ENCODE data around the gene INSRR.

The INSRR gene

GRCh38 chr1:156858959-156859522 is at the start of gene INSRR:
Gene INSRR, minus strand, starts transcription at chr1:156859117. Its CDS starts 496 bp downstream, at chr1:156858621.
- DNase-seq: no peak

GRCh38 chr1:156908541-156908940 is 49.6 kb upstream of the INSRR start:
- DNase-seq: no peak

DNA sequence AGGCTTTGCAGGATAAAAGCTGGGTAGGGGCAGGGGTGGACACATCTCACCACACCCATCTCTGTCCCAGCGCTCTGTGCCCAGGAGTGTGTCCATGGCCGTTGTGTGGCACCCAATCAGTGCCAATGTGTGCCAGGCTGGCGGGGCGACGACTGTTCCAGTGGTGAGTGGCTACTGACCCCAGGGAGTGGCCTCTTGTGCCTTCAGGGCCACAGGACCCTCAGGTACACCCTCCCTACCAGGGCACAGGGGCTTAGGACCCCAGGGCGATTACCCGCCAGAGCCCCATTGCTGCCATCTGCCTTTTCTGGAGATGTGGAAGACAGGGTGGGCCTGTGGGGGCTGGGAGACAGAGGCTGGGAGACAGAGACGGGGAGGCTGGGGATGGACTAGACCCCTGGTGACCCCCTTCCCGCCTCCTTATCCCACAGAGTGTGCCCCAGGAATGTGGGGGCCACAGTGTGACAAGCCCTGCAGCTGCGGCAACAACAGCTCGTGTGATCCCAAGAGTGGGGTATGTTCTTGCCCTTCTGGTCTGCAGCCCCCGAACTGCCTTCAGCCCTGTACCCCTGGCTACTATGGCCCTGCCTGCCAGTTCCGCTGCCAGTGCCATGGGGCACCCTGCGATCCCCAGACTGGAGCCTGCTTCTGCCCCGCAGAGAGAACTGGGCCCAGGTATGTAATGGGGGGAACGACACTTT is 47.4 kb upstream of the INSRR start:
- no peak for DNase-seq

- DNase-seq: no peak
Measured at GRCh38 chr1:156905651-156906050, 46.7 kb upstream of the INSRR start.

DNA sequence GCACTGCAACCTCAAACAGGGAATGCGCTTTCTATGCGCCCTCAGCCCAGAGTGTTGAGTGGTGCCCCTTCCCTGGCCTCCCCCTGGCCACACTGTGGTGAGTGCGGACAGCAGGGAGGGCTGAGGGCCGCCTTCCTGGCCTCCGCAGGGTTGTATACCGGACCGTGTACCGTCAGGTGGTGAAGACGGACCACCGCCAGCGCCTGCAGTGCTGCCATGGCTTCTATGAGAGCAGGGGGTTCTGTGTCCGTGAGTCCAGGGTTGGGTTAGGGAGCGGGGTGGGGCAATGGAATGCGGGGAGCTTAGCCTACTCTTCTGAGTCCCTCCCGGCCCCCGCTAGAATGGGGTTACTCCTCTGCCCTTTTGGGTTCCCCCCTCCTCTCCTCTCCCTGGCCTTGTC is 46.3 kb upstream of the INSRR start:
- DNase-seq: no peak

DNA sequence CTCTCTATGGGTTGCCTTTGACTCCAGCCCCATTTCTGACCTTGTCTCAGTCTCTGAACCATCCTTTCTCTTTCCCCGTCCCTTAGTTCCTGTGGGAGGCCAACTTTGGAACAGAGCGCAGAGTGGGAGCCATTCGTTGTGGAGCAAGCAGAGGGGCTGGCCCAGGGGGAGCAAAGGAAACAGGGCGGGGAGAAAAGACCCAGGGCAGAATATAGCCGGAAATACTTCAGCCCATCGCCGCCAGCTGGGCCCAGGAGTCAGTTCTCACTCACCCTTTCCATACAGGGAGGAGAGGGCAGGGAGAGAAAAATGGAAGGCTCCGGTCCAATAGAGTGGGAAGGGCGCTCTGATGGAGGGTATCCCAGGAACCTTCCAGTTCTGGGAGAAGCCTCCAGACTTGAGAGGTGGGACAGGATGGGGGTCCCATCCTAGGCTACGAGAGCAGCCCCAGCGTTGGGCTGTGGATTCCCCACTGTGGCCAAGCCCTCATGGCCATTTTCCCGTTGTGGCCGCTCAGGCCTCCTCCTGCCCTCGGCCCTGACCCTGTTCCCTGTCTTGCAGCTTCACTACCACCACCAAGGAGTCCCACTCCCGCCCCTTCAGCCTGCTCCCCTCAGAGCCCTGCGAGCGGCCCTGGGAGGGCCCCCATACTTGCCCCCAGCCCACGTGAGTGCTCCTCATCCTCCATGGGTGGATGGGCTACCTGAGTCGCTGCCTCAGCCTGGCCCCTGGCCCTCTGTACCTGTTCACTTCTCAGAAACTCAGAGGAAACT is 45.5 kb upstream of the INSRR start:
- no peak for DNase-seq

DNA sequence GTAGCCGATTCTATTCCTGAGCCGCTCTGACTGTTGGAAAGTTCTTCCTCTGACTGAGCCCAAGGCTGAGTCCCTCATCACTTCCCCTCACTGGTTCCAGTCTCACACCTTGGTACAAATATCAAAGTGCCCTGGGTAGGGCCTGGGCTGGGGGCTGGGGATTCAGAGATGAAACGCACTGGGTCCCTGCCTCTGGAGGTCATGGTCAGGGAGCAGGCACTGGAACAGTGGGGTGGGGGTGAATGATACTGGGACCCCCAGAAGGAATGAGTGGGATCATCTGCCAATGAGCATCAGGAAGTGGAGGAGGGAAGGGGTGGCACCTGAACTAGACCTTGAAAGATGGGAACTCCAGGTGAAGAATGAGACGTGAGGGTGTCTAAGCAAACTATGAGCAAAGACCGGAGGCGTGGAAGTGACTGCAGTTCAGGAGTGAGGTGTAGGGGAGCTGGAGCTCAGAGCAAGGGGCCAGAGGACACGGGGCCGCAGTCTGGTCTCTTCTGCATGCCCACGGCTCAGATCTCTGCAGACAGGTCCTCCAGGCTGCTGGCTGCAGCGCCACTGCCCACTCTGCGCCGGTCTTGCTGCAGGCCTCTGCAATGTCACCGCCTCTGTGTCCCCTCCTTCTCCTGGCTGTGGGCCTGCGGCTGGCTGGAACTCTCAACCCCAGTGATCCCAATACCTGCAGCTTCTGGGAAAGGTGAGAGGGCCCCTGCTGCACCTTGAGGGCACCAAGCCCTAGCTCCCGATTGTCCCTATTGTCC is 44.6 kb upstream of the INSRR start:
- DNase-seq: no peak

- DNase-seq: no peak
Measured at GRCh38 chr1:156901966-156902915, 43.3 kb upstream of the INSRR start.

DNA sequence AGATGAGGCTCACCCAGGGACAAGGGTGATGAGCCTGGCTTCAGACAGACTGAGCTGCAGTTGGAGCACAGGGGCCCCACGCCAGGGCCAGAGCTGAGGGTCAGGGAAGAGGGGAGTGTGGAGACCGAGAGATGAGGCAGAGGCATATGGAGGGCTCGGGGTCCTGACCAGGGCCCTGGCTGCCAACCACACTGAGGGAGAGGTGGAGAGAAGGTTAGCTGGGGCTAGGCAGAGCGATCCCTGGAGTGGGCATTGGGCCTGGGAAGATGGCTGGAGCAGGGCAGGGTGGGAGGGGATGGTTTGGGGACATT is 42.6 kb upstream of the INSRR start:
- no peak for DNase-seq

DNA sequence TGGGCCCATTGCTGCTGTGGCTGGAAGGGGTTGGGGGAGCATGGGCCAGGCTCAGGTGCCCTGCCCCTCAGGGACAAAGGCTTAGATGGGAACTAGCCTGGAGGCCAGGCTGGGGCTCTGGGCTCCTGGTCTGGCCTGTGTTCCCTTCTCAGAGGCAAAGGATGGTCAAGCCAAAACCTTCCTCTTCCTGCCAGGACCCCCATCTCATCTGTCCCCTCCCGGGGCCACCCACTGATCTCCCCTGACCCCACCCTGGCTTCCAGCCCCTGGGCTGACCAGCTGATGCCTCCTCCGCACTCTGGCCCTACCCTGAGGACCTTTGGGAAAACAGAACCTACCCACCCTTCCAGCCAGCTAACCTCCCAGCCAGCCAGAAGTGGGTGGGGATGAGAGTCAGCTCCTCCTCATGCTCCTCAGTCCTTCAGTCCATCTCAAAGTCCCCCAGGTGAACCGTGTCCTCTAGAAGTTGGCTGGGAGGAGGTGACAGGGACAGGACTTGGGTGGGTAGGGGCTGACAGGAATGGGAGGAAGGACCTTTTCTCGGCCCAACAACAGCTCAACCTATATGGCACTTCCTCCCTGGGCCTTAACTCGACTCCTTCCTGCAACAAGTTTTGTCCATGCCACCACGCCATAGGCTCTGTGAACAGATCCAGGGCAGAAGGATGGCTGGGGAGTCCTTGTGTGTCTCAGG is 42.1 kb upstream of the INSRR start:
- no peak for DNase-seq

- no peak for DNase-seq
Measured at GRCh38 chr1:156899956-156900718, 41.2 kb upstream of the INSRR start.

DNA sequence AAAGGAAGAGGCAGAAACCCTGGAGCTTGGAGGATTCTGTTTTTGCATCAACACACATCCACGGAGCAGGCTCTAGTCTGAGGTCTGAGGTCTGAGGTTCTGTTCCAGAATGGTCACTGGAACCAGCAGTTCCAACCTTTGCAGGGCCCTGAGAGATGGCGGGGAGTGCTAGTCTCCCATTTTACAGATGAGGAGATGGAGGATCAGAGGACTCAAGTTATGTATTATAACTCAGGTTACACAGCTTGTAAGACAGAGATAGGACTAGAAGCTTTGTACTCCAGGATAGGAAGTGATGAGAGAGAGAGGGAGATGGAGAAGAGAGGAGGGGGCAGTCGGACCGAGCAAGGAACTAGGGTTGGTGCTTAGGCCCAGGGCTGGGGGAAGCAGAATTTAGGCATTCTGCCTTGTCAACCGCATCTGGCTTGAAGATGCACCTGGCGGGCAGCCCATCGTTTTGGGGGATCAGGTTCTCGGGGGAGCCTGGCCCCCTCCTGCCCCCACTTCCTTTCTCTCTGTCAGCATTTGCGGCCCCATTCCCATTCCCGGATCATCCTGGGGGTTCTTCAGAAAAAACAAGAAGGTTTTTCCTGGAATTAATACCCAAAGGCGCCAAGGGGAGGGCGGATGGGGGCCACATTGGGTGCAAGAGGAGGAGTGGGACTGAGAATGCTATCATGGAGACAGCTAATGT is 40.2 kb upstream of the INSRR start:
- no peak for DNase-seq

DNA sequence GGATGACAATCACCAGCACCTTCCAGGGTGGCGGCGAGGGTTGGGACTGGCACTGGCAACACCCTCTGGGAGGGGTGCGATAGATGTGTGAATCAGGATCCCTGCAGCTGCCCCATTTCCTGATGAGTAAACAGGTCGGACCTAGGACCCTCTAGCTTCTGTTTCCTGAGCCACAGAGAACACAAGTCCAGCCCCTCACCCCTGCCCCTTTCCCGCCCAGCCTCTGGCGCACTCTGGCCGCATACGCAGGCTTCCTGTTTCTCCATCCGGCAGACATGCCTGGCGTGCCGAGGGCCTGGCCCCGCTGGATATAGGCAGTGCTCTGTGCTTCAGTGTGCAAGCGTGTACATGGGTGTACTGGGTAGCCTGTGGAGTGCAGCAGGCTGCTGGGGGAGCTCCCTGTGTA is 39.2 kb upstream of the INSRR start:
- no peak for DNase-seq

DNA sequence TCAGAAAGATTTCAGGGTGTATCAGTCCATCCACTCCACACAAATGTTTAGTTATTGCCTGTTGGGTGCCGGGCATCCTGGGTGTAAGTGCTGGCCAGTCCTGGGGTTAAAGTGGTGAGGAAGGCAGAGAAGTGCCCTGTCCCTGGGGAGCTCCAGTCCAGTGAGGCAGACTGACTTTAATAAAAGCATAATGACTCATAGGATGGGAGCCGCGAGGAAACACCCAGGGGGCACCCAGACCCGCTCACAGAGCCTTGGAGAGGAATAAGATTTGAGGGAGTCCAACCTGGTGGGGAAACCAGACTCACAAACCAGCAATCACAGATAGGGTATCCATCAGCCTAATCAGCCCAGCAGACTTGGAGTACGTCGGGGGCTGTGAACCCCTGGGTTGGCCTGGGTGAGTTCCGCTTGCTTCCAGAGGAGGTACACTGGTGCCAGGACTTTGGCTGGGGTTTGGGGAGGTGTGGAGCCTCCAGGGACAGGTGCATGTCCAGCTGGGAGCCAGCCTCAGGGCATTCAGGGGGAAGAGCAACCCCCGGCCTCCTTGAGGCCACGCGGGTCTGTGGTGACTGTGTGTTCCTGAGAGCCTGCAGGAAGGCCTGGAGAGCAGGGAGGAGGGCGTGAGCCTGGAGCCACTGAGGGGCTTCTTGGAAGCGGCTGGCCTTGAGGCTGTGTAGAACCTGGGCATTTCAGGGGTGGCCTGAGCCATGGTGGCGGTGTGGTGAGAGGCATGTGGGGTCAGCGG is 38.3 kb upstream of the INSRR start:
- DNase-seq: no peak

DNA sequence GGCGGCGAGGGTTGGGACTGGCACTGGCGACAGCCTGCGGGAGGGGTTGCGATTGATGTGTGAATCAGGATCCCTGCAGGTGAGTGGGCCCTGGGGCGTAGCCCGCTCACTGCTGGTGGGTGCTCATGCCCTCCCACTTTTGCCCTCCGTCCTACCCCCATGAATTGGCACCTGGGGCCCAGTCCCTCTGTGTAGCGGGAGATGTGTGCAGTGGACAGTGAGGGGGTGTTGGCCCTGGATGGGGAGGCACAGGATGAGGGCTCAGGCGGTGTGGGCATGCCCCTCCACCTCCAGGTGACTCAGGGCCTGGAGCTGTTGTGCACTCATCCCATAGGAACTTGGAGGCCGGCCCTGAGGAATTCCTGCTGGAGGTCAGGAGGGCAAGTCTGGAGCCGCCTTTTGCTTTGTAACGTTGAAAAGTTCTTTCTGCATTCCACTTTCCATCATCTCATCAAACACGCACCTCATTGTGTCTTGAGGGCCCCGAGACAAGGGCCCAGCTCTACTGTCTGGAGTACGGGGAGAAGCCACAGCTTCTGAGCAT is 37.6 kb upstream of the INSRR start:
- DNase-seq: no peak

DNA sequence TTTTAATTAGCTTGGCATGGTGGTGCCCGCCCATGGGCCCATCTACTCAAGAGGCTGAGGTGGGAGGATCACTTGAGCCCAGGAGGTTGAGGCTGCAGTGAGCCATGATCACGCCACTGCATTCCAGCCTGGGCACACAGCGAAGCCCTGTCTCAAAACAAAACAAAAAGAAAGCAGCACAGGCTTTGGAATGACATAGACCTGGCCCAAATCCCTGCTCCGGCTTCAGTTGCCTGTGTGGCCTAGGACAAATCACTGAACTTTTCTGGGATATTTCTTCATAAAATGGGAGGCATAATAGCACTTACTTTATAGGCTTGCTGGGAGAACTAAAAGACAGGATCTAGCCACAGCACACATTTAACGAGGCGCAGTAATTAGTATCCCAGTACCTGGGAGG is 37.0 kb upstream of the INSRR start:
- no peak for DNase-seq

- no peak for DNase-seq
Measured at GRCh38 chr1:156895455-156895812, 36.5 kb upstream of the INSRR start.

- DNase-seq: no peak
Measured at GRCh38 chr1:156894711-156895454, 36.0 kb upstream of the INSRR start.

DNA sequence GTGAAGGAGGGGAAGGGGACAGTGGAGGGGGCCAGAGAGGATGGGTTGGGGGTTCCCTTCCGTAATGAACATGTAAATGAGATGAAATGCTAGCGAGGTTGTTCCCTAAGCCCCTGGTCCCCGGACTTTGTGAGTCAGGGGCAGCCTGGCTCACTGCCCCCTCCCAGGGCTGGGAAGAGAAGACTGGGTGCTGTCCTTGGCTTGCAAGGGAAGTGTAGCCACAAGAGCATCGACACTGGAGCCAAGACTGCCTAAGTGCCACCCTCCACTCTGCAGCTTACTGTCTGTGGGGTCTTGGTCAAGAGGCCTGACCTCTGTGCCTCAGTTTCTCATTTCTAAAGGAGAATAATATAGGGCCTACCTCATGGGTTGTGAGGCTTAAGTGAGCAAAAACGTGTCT is 35.1 kb upstream of the INSRR start:
- DNase-seq: no peak

All from NCI-H1436 (cell line).